Activated CD8-positive, alpha-beta memory T cell treated with anti-CD3 and anti-CD28 coated beads, Interleukin-2, amount 50 U/mL, for 24 hours (primary cell): ENCODE data around the gene CEP104.
A peak's percentile ranks its signal among the peaks of the same experiment; 100 is the strongest.

ENCODE experiments used
- DNase-seq: peaks from one replicate; pipeline ENCODE4 v3.0.0-alpha.2; 2020; ENCODE audit errors: extremely low read depth

The CEP104 gene

DNA sequence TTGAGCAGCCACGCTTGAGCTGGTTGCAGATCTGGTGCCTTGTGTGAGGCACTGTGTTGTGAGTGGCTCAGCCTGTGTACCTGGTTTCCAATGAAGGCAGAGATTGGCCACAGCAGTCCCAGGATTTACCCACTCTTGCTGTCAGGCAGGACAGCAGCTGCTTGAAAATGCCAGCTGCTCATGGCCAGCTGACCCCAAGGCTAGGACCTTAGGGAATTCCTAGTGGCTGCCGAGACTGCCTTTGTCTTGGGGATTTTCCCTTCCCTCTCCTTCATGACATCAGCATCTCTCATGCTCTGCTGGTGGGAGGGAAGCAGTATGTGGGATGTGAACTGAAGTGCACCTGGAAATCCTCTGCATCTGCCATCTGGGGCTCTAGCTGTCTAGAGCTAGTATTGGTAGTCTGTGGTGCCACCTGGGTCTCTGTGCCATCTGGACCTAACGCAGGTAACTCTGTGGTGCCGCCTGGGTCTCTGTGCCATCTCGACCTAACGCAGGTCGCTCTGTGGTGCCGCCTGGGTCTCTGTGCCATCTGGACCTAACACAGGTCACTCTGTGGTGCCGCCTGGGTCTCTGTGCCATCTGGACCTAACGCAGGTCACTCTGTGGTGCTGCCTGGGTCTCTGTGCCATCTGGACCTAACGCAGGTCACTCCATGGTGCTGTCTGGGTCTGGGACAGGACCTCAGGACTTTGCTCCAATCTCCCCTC lies 56.9 kb downstream of the CEP104 start:
- no peak for DNase-seq

DNA sequence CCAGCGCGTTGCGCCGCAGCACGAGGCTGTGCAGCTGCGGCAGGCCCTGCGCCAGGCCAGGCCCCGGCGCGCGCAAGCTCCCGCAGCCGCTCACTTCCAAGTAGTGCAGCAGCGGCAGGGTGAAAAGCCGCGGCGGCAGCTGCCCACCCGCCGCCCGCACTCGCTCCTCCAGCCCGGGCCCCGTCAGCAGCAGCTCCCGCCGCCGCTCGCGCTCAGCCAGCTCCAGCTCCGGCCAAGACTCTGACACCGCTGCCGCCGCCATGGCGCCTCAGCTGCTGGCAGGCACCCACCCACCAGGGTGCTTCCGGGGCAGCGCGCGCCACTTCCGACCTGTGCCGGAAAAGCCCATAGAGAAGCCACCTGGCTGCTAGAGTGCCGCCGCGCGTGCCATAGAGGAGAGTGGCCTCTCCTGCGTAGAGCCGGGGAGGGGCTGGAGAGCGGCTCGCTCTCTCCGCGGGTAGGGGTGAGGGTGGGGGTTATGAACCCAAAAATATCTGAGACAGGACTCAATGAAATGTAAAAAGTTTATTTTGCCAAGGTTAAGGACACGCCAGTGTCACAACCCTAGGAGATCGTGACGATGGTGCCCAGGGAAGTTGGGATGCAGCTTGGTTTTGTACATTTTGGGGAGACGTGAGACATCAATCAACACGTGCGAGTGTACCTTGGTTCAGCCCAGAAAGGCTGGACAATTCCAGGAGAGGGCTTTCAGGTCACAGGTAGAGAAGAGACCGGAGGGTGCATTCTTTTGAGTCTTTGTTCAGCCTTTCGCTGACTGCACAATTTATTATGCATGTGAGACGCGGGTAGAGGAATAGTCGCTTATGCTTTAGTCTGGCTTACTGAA lies 60.6 kb downstream of the CEP104 start, which contains the start of gene LRRC47:
Gene LRRC47 (minus strand): TSS at position 284 of the 847 bp plus-strand sequence. CDS start 22 bp downstream, at position 262.
- DNase-seq: peak; percentile 85

DNA sequence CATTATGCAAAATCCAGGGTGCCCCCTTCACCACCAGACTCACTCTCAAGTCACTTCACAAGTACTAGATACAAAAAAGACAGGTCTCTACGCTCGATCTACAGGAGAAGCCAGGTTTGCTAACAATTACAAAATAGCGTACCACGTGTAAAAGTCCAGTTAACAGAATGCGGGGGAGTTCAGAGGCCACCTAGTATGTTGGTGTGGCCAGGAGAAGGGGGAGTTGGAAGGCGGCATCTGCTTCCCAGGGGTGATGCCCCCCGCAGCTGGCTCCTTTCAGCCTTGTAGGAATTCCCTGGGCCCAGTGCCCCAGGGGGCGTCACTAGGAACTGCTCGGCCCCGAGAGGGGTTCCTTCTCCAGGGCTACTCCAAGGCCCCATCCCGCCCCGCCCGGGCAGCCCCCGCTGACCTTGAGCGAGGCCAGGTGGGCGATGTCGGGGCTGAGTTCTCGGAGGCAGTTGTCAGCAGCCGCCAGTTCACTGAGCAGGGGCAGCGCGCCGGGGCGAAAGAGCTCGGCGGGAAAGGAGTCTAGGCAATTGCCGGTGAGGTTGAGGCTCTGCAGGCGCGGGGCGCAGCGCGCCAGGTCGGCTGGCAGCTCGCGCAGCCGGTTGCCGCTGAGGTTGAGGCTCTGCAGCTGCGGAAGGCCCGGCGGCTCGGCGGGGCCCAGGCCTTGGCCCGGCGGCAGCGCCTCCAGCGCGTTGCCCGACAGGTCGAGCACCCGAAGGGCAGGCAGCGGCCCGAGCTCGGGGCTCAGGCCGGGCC lies 61.4 kb downstream of the CEP104 start:
- DNase-seq: no peak

DNA sequence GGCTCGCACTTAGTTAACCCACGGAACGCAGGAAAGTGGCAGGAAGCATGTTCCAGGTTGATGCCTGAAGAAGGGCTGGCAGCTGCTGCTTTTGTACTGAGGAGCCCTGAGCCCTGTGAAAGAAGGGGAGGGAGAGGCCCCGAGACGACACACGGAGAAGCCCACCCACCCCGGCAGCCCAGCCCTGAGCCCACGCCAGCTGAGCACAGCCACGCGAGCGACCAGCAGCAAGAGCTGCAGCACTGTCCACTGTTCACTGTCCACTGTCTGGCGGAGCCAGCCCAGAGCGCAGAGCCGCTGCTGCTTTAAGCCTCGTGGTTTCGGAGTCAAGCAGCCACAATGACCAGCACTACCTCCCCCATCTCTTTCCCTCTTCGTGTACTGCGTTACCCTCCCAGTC lies 66.1 kb downstream of the CEP104 start:
- DNase-seq: no peak

DNA sequence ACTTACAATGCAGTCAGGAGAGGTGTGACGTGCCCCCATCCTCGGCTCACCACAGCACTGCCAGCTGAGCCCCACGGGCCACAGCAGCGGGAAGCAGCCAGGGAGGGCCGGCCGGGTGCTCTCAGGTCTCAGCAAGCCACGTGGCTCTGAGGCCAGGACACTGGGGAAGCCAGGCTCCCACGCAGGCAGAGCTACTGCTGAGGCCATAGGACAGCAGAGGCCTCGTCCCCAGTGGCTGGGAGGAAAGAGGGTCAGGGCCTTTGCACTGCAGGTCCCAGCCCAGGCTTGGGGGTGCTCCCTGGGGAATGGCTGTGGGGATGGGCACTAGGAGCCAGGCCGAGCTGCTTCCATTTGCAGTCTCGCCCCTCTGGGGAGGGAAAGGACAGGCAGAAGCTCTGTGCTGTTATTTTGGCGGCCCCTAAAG lies 66.5 kb downstream of the CEP104 start:
- no peak for DNase-seq

DNA sequence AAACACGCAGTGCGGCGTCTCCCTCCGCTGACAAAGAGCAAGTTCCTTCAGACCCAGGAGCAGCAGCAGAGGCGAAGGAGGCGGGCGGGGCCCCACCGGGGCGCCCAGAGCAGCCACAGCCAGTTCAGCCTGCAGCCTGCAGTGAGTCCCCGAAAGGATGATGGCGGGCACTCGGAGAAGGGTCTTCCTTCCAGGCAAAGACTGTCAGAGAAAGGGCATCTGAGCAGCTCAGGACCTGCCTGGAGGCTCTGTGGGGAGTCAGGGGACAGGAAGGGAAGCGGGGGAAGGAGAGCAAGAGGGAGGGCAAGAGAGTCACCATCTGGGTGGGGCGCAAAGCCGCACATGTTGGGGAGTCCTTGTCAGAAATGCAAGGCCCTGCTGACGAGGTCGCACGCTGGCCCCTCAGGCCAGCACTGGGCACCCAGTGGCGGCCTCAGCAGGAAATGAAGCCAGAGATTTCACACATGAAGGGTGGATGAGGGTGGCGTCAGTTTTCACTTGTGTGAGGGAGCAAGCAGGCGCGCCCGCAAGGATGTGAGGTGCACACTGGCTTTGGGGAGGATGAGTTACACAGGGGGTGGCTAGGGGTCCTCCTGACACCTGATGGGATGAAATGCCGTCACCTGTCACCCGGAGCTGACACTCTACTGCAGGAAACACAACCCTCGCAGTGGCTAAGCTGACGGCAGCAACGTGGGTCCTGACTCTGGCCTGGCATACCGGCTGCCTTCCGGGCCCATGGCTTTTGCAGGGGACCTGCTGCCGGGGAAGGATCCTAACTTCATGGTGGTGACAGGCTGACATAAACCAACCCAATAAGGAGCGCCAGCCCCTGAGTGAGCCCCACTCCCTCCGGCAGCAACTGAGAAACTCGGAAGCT lies 67.3 kb downstream of the CEP104 start:
- no peak for DNase-seq

DNA sequence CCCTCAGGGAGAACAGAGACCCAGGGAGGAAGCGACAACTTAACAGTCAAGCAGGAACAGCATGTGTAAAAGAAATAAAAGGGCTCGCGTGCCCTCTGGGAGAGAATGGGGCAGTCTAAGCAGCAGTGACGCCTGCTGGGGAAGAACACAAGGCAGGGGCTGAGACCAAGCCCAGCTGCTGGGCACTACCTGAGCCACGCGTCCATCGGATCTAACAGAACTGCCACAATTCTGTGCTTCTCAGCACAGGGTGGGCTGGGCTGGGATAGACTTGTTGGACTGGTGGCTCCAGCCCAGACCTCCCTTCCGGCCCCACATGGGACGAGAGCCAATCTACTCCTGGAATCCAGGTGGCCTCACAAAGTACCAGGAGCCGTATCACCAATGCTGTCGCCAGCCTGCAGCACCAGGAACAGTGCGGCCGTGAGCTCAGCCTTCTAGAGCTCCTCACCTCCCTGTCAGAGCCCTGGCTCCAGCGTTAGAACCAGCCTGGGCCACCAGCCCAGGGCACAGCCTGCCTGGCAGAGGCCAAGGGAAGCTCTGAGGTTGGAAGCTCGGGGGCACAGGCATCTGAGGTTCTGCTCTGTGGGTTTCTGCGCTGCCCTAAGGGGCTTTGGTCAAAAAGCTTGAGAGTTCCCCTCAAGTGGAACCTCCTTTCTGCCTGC lies 68.1 kb downstream of the CEP104 start:
- no peak for DNase-seq

DNA sequence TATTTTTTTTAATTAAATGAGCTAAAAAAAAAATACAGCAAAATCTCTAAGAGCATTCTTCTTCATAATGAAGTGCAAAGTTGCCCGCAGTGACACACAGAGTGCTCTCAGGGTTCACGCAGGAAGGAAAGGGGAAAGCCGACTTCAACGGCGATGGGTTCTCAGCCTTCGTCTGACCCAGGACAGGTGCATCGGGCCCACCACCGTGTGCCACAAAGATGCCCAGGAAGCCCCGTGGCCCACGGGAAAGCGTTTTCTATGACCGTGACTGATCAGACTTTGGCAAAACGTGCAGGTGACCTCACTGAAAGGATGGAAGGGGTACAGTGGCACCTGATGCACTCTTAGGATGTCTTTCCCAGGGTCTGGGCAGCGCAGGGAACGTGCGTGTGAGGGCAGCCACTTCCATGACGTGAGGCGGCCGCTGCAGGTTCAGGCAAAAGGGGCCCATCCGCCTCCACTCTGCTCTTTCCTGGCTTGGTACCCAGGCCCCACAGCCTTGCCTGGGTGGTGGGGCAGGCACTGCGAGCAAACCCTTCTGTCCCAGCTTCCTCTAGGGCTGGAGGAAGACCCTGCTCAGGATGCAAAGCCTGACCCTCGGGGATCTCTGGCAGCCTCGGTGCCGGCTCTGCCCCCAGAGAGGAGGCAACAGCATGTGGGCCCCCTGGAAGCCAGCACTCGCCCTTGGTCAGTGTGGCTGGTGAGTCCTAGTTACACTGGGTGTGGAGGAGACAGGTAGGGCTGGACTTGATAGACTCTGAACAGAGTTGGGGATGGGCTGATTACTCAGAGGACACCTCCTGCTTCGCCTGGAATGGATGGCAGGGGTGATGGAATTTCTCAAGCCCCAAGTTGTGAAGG lies 69.0 kb downstream of the CEP104 start:
- DNase-seq: no peak

DNA sequence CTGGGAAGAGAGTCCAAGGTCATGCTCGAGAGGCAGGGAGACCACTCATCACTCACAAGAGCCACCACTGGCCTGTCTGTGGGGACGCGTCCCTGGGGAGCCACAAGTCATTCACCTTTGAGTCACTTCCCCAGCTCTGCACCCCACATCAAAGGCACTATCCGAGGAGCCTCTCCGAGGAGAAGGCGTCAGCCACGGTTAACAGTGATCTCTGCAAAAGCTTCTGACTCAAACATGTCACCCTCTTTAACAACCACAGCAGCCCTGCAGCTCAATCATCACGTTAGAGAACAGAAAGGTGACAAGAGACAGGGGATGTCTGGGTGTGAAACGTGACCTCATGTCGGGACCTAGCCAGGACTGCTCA lies 69.7 kb downstream of the CEP104 start:
- peak; percentile 19 for DNase-seq

DNA sequence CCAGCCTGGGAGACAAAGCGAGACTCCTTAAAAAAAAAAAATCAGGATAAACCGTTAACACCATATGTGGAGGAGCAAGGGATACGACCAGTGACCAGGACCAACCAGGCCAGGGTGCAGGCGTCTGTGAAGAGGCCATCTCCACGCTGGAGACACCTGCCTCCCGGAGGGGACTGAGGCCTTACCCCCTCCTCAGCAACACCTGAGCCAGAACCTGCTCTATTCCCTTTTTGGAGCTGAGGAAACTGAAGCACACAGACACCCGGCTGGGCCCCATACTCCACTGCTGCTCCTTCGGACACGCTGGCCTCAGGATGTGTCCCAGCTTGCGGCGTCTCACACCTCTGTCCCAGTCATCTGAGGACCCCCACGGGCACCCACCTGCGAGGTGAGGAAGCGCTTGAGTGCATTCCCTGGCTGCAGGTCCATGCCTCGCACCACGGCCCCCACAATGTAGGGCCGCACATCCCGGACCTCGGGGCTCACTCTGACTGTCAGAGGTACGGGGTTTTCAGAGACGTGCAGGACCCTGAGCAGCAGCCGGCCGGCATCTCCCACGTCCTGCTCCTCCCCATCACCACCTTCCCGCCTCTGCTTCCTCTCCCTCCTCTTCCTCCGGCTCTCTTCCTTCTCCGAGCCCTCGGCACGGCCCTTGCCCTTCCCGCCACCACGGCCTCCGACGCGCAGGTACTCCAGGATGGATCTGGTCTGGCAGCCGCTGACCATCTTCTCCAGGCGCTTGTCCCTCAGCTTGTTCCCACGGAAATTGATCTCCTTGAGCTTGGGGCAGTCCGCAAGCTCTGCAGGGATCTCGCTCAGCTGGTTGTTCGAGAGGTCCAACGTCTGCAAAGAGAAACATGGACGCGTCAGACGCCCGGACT lies 70.3 kb downstream of the CEP104 start:
- DNase-seq: no peak

DNA sequence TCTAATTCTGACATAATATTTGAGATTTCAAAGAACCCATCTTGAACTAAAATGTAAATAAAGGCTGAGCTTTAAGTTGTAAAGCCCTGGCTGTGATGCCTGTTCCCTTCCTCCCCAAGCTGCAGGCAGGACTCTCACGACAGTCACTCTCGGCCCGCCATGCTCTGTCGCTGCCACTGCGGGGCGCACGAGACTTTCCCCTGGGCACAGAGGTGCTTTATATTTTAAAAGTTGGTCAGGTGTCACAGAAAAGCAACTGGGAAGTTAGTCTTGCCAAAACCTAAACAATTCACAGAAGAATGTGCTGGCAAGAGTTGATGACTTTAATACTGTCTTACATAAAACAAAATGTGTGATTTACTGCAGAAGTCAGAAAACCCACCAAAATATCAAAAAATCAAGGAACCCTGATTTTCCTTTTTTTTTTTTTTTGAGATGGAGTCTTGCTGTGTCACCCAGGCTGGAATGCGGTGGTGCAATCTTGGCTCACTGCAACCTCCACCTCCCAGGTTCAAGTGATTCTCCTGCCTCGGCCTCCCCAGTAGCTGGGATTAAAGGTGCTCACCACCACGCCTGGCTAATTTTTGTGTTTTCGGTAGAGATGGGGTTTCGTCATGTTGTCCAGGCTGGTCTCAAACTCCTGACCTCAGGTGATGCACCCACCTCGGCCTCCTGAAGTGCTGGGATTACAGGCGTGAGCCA lies 71.4 kb downstream of the CEP104 start:
- DNase-seq: no peak

DNA sequence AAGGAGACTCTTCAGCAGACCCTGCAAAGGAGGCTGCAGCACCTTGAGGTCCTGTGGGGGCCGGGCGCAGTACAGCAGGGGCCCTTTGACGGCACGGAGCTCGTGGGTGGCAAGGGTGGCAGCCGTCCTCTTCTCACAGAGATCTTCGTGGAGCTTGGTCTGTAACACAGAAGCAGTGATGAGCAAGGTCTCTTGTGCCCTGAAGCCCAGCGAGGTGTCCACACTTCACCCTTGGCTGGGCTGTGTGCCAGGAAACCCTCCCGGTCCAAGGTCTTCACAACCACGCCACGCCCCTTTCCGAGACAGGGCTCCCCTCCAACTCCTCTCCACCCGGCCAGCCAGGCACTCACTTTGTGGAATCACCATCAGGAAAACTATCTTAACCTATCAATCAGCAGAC lies 72.0 kb downstream of the CEP104 start:
- DNase-seq: no peak

DNA sequence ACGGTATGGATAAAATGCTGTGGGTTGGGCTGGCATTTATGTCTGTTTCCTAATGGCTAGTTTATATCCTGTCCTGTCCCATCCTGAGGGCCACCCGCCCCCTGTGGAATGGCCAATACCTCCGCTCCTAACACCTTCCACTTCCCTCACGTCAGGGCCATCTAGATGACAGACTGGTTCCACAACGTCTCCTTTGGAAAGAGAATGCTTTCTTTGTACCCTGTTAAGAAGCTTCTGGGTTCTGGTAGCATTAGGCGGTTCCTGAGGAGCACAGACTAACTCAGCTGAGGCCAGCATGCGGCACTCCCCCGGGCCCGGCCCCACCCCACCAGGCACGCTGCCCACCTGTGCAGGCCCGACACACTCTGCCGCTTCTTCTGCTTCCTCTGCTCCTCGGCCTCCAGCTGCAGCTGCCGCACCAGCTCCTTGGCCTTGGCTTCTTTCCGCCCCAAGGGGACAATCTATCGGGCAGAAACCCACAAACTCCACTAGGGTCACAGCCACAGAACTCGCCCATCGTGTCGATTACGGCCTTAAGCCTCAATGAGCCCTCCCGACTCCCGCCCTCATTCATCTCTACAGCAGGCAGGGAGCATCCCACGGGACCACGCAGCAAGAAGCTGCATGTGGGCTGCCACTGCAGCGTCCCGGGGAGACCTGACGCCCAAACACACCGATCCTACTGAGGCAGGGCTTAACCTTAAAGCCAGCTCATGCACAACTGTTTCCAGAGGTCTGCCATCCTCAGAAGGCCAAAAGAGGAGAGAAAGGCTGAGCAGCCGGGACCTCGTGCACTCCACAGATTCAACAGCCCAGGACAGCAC lies 73.1 kb downstream of the CEP104 start:
- DNase-seq: no peak

DNA sequence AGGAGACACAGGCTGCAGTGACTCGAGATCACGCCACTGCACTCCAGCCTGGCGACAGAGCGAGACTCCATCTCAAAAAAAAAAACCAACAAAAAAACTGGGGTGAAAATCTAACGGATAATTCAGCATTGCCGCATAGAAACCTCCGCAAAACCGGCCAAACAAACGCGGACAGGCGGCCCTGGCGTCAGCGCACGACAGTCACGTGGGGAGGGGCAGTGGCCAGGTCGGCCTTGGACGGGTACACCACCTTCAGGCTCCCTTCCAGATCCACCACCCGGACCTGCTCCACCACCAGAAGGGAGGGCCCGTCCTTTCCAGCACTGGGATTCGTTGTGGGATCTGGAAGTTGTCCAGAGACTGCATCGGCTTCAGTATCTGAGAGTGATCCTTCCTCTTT lies 76.1 kb downstream of the CEP104 start:
- DNase-seq: no peak

DNA sequence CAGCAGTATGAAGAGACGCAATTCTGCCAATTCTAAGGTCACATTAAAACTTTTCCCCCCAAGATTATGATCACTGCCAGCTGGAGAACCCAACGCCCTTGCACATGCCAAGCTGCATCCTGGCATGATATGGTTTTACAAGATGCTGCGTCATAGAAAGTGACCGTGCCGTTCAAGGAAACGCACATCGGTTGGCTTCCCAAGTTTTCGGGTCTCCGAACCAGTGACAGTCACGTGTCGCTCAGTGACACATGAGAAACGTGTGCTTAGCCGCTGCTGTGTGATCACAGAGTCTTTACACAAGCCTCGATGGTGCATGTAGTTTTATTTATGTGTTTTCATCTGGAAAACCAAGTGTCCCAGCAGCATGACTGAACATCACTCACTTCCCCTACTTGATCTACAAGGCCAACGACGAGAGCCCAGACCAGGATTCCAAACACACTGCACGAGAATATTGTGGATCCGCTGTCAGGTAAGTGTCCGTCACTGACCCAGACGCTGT lies 77.0 kb downstream of the CEP104 start:
- DNase-seq: no peak

DNA sequence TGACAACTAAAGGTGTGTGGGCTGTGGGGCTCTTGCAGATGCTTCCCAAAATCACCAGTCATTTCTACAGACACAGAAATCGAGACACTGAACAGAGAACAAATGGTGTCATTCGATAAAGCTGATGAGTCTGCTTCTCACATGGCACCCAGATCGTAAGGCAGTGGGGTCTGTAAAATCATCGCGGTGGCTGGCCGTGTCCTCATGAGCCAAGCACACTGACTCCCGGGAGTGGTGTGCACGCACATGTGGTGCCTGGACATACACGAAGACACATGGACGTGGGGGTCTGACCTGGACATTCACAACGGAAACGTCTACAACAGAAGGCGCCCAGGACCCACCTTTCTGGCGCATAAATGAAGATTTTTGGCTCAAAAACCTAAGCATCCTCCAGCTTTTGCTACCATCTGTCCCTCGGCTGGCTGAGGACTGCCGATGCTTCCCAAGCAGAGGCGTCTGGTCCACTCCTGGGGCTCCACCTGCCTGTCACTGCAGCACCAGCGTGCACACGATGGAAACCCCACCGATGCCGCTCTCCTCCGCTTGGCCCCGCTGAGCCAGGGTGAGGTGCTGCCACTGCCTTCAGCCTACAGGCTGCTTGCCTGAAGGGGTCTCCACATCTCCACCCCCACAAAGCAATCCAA lies 77.6 kb downstream of the CEP104 start:
- no peak for DNase-seq
